Measurements from ENCODE around the gene SRRM3. TPM values are rescaled to one million over a fixed set of nuclear protein-coding genes. Genes with fewer than 3 reads are reported as not detected.

SRRM3 gene
- polyA plus RNA-seq, 1 experiment: 0.80 TPM

DNA sequence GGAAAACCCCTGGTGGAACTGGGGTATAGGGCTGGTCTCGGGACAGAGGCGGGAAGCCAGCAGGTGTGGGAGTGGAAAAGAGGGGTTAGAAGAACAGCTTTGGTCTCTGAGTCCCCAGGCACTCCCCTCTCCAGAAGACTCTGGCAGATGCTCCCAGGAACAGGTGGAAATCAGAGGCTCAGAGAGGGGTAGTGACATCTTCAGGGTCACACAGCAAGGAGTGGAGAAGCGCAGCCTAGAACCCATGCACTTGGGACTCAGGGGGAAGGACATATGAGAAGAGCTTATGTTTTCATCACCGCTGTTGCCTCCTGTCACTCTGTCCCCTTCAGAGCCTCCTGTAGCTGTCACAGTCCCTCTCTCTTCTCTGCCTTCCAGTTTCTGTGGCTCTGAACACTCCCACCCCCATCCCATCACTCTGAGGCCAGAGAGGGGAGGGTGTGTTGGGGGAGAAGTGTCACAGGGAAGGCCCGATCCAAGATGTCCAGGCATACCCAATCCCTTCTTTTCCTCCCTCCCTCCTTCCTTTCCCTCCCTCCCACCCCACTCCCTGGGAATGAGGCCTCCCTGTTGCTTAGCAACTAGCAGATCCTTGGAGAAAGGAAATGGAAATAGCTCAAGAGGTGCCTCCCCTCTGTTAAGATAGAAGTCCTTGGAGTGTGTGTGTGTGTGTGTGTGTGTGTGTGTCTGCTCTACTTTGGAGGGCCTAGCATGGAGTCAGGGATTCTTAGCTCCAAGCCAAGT, 32.0 kb downstream of the SRRM3 start:
- Histone ChIP-seq H3K36me3 (ENCODE audit: control insufficient read depth, insufficient read depth, low read length) (no peaks in the 10 kb centered on the region), H3K4me3 (ENCODE audit: low read depth, low read length) (no peak overlapping the region), H3K27me3 (ENCODE audit: control insufficient read depth, insufficient read depth, low read length) (peaks cover 7% of the 10 kb centered on the region; the same call in 1 of the 2 replicates)
- CTCF ChIA-PET: interaction anchor here (1.1 kb wide), 1 partner anchor 80 kb away, joined by 3 read pairs; no protein-coding TSS in a partner anchor
- no peak for DNase-seq (ENCODE audit: low read depth)
- POLR2A ChIA-PET: no interaction called here
- TF ChIP-seq, protein P1, sequence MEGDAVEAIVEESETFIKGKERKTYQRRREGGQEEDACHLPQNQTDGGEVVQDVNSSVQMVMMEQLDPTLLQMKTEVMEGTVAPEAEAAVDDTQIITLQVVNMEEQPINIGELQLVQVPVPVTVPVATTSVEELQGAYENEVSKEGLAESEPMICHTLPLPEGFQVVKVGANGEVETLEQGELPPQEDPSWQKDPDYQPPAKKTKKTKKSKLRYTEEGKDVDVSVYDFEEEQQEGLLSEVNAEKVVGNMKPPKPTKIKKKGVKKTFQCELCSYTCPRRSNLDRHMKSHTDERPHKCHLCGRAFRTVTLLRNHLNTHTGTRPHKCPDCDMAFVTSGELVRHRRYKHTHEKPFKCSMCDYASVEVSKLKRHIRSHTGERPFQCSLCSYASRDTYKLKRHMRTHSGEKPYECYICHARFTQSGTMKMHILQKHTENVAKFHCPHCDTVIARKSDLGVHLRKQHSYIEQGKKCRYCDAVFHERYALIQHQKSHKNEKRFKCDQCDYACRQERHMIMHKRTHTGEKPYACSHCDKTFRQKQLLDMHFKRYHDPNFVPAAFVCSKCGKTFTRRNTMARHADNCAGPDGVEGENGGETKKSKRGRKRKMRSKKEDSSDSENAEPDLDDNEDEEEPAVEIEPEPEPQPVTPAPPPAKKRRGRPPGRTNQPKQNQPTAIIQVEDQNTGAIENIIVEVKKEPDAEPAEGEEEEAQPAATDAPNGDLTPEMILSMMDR (IDR thresholded peaks at IDR 0.05; ENCODE audit: insufficient read depth, low read depth, low read length): no peak

DNA sequence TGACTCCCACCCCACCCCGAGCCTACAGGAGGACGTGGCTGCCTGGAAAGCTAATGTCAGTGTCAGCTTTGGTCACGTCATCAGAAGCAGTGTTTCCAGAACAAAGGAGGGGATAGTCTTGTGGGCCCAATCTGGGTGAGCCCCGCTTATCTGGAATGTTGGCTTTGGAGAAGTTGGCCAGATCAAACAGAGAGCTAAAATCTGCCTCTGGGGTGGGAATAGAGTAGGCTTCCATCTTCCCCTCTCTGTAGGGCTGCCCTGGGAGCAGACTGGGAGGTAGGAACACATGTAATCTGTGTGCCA, 32.5 kb downstream of the SRRM3 start:
- CTCF ChIA-PET: interaction anchor here (1.1 kb wide), 1 partner anchor 79 kb away, joined by 3 read pairs; no protein-coding TSS in a partner anchor
- DNase-seq (ENCODE audit: low read depth): no peak
- TF ChIP-seq, protein P1 (IDR thresholded peaks at IDR 0.05; ENCODE audit: insufficient read depth, low read depth, low read length): no peak
- Histone ChIP-seq H3K27me3 (ENCODE audit: control insufficient read depth, insufficient read depth, low read length) (peaks cover 7% of the 10 kb centered on the region; the same call in 1 of the 2 replicates), H3K36me3 (ENCODE audit: control insufficient read depth, insufficient read depth, low read length) (no peaks in the 10 kb centered on the region), H3K4me3 (ENCODE audit: low read depth, low read length) (no peak overlapping the region)
- POLR2A ChIA-PET: no interaction called here

DNA sequence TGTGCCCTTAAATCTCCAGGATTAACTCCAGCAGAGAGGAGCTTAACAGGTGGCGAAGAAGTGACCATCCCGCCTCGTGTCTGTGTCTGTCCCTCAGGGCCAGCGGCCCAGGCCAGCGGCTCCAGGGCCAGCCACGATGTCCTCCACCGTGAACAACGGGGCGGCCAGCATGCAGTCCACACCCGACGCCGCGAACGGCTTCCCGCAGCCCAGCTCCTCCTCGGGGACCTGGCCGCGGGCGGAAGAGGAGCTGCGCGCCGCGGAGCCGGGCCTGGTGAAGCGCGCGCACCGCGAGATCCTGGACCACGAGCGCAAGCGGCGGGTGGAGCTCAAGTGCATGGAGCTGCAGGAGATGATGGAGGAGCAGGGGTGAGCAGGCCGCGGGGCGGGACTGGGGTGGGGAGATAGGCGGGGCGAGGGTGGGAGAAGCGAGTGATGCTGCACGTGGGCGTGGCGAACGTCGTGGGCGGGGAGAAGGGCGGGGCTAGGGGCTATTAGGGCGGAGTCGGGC, 33.3 kb downstream of the SRRM3 start:
- POLR2A ChIA-PET: no interaction called here
- TF ChIP-seq, protein P1 (IDR thresholded peaks at IDR 0.05; ENCODE audit: insufficient read depth, low read depth, low read length): no peak
- peak; percentile 24 for DNase-seq (ENCODE audit: low read depth)
- no peaks in the 10 kb centered on the region for H3K36me3 ChIP-seq (ENCODE audit: control insufficient read depth, insufficient read depth, low read length)
- peak overlapping the region; percentile 31 for H3K4me3 ChIP-seq (ENCODE audit: low read depth, low read length)
- CTCF ChIA-PET: interaction anchor here (0.9 to 1.2 kb wide), 2 partner anchors 38 to 57 kb away, joined by 3 read pairs; no protein-coding TSS in a partner anchor
- H3K27me3 ChIP-seq (ENCODE audit: control insufficient read depth, insufficient read depth, low read length): peaks cover 7% of the 10 kb centered on the region; the same call in 1 of the 2 replicates

- ChIA-PET POLR2A (no interaction called here), CTCF (interaction anchor here (1.0 to 1.2 kb wide), 2 partner anchors 26 to 39 kb away, joined by 3 read pairs; no protein-coding TSS in a partner anchor)
- H3K36me3 ChIP-seq (ENCODE audit: control insufficient read depth, insufficient read depth, low read length): no peaks in the 10 kb centered on the region
- TF ChIP-seq, protein P1 (IDR thresholded peaks at IDR 0.05; ENCODE audit: insufficient read depth, low read depth, low read length): no peak
- DNase-seq (ENCODE audit: low read depth): no peak
- no peak overlapping the region for H3K4me3 ChIP-seq (ENCODE audit: low read depth, low read length)
- peaks cover 7% of the 10 kb centered on the region; the same call in 1 of the 2 replicates for H3K27me3 ChIP-seq (ENCODE audit: control insufficient read depth, insufficient read depth, low read length)
Observed at GRCh38 chr7:76236224-76236623, 34.5 kb downstream of the SRRM3 start.

DNA sequence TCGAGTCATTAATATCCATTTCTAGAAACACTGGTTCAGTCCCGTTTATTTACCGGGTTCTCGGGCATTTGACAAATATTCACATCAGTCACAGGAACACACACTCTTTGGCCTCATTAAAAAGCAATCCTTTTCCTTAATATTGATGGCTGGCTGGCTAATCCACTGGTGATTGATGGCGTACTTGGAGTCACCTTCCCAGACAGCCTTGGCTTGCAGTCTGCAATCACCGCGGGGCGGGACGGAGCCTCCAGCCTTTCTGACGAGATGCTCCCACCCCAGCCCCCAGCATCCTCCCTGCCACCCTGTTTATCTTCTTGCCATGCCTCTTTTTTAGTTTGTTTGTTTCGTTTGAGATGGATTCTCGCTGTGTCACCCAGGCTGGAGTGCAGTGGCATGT, 36.6 kb downstream of the SRRM3 start:
- TF ChIP-seq, protein P1 (IDR thresholded peaks at IDR 0.05; ENCODE audit: insufficient read depth, low read depth, low read length): no peak
- CTCF ChIA-PET: interaction anchor here (1.0 kb wide), 1 partner anchor 53 kb away, joined by 3 read pairs; no protein-coding TSS in a partner anchor

More for the DNA sequence above, 36.6 kb downstream of the SRRM3 start:
- no peak overlapping the region for H3K4me3 ChIP-seq (ENCODE audit: low read depth, low read length)
- no peaks in the 10 kb centered on the region for H3K36me3 ChIP-seq (ENCODE audit: control insufficient read depth, insufficient read depth, low read length)
- POLR2A ChIA-PET: no interaction called here
- no peak for DNase-seq (ENCODE audit: low read depth)
- peaks cover 7% of the 10 kb centered on the region; the same call in 1 of the 2 replicates for H3K27me3 ChIP-seq (ENCODE audit: control insufficient read depth, insufficient read depth, low read length)

Data from BJ (cell line).